Progenitor cell of endocrine pancreas (in vitro differentiated cells): ENCODE results near the gene BFSP1. TPM values are rescaled to one million over a fixed set of nuclear protein-coding genes. Genes with fewer than 3 reads are reported as not detected.
A peak's percentile ranks its signal among the peaks of the same experiment; 100 is the strongest.

Experiments used
- DNase-seq: peaks from one replicate; pipeline ENCODE4 v3.0.0; 2021; ENCODE audit warnings: low spot score; ENCODE audit not compliant: unreplicated experiment
- H3K27ac Mint-ChIP-seq: 2 replicates; pipeline ENCODE4 v1.8.0; 2021; ENCODE audit warnings: mild to moderate bottlenecking, moderate library complexity, mixed read lengths
- H3K27me3 Mint-ChIP-seq: 2 replicates; pipeline ENCODE4 v1.8.0; 2021; ENCODE audit warnings: mixed read lengths
- H3K36me3 Mint-ChIP-seq: 2 replicates; pipeline ENCODE4 v1.8.0; 2022; ENCODE audit warnings: mixed read lengths; ENCODE audit not compliant: insufficient read depth
- H3K4me1 Mint-ChIP-seq: 2 replicates; pipeline ENCODE4 v1.8.0; 2021; ENCODE audit warnings: low read depth, mixed read lengths
- H3K4me3 Mint-ChIP-seq: 2 replicates; pipeline ENCODE4 v1.8.0; 2021; ENCODE audit warnings: low read depth, mild to moderate bottlenecking, moderate library complexity, mixed read lengths
- H3K9me3 Mint-ChIP-seq: 2 replicates; pipeline ENCODE4 v1.8.0; 2021; ENCODE audit warnings: low read depth, mixed read lengths
- total RNA-seq: library from RNA; stranded (reverse); gene quantifications from 2 replicates; pipeline ENCODE4 v1.2.1, GENCODE V29; 2021
- TF ChIP-seq, protein P1 (sequence below): fragments of 200-600 bp; sonication (generic); IDR thresholded peaks from one replicate; pipeline ENCODE4 v1.5.0; 2021; ENCODE audit warnings: antibody characterized with exemption, mild to moderate bottlenecking; ENCODE audit not compliant: unreplicated experiment

The BFSP1 gene
- total RNA-seq, 1 donor from 2014 or later, result 4.2 TPM

DNA sequence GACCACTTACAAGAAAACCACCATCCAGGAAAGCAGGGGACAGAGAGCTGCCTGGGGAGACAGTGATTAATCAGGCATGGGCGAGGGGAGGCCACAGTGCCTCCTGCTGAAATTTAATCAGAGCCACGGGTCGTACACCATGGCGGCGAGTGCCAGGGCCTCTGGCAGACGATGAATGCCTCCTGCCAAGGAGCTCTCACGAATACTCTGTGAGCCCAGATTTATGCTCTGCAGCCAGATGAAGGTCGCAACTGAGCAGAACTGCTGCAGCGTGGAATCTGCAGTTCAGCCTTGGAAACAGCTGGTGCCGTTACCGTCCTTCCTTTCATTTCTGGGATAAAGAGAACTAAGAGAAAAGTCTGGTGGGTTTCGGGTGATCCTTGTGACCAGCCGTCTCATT, 85.6 kb downstream of the BFSP1 start:
- Mint-ChIP-seq H3K4me3 (no peak overlapping the region), H3K9me3 (peaks cover 5% of the 10 kb centered on the region), H3K27ac (no peak overlapping the region), H3K27me3 (peaks cover 70% of the 10 kb centered on the region), H3K4me1 (peaks cover 25% of the 10 kb centered on the region), H3K36me3 (no peaks in the 10 kb centered on the region)
- TF ChIP-seq, protein P1, sequence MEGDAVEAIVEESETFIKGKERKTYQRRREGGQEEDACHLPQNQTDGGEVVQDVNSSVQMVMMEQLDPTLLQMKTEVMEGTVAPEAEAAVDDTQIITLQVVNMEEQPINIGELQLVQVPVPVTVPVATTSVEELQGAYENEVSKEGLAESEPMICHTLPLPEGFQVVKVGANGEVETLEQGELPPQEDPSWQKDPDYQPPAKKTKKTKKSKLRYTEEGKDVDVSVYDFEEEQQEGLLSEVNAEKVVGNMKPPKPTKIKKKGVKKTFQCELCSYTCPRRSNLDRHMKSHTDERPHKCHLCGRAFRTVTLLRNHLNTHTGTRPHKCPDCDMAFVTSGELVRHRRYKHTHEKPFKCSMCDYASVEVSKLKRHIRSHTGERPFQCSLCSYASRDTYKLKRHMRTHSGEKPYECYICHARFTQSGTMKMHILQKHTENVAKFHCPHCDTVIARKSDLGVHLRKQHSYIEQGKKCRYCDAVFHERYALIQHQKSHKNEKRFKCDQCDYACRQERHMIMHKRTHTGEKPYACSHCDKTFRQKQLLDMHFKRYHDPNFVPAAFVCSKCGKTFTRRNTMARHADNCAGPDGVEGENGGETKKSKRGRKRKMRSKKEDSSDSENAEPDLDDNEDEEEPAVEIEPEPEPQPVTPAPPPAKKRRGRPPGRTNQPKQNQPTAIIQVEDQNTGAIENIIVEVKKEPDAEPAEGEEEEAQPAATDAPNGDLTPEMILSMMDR, result no peak
- no peak for DNase-seq

DNA sequence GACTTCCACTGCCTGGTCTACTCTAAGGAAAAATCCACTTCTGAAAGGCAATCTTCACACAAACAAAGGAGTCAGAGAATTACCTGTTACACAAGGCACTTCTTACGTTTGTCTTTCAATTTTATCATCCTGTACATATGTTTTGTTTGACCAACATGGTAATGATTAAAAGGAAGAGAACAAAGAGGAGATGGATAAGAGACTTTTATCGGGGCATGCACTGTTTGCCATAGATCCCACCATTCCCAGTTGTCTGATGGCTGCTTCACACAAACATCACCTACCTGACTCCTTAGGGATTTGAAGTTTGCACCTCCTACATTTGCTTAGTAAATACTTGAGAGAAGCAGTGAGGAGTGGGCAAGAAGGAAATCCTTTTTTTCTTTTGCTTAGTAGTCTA, 87.1 kb downstream of the BFSP1 start:
- no peak overlapping the region for H3K27ac Mint-ChIP-seq
- peaks cover 79% of the 10 kb centered on the region for H3K27me3 Mint-ChIP-seq
- H3K36me3 Mint-ChIP-seq, result no peaks in the 10 kb centered on the region
- TF ChIP-seq, protein P1, result no peak
- H3K4me3 Mint-ChIP-seq, result peak overlapping the region; percentile 17
- peaks cover 5% of the 10 kb centered on the region for H3K9me3 Mint-ChIP-seq
- H3K4me1 Mint-ChIP-seq, result peaks cover 25% of the 10 kb centered on the region
- DNase-seq, result no peak

Other genes with a start within 250 kb of the BFSP1 start
- 199 and 201 TPM in 2 replicates for gene DSTN, start 38.7 kb upstream of the BFSP1 start, total RNA-seq
- 222 and 242 TPM in 2 replicates for gene RRBP1, start 150.9 kb upstream of the BFSP1 start, total RNA-seq
- gene BANF2, start 168.6 kb upstream of the BFSP1 start, total RNA-seq, result not detected in 2 replicates